Skeletal muscle cell (primary cell): ENCODE measurements around the gene SMAD2.

Experiments used
- DNase-seq: peaks from one replicate; pipeline ENCODE4 v3.0.0-alpha.2; 2010; ENCODE audit warnings: low read depth
- H3K4me3 ChIP-seq: 2 replicates; pipeline ENCODE4 v1.5.1; 2011; ENCODE audit warnings: low read depth, mild to moderate bottlenecking, control low read depth, low read length, moderate library complexity

Gene SMAD2

DNA sequence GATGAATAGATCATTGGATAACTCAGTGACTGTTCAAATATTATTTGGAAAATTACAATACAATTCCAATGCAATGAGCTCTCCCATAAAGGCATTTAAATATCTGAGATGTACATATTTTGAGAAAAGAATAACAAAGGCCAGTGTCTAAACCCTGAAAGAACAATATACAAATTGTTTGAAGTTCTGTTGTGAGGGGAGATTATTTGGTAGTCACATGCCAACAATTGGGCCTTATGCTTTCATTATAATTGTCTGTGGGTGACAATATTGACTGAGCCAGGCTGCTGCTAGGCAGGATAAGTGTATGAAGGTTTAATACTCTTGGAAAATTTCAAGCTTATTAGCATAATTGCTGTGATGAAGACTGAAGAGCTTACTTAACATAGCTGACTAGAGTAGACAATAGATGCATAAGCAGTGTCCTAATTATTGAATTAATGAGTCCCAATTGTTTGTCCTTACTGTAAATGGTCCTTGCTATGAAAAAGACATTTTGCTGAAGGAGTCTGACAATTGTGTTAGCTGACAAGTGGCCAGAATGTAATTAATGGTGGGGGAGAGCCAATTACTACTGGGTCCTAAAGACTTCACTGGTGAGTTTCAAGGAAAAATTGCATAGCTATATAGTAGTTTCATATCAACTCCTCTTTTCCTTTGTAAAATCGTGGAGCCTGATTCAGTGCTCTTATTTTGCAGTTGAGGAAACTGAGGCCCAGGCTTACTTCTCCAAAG is 5.0 kb upstream of the SMAD2 start:
- DNase-seq: no peak

DNA sequence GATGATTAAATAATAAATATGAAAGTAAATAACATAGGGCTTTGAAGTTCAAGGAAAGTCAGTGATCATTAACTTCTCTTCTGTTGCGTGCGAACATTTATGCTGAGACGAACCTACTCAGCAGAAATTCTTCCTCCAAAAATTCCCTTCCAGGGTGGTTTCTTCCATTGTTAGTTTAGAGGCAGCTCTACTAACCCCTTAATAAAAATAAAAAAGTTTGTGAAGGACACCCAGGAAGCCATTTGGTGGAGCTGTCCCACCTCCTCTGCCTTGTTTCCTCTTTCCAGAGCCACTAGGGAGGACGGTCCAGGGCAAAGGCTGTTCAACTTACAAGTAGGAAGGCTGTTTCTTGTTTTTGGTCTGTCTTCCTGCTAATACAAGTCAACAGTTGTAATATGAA is 2.1 kb upstream of the SMAD2 start:
- DNase-seq: no peak
- H3K4me3 ChIP-seq: no peak overlapping the region

More for the DNA sequence above, 5.0 kb upstream of the SMAD2 start:
- H3K4me3 ChIP-seq: no peak overlapping the region

DNA sequence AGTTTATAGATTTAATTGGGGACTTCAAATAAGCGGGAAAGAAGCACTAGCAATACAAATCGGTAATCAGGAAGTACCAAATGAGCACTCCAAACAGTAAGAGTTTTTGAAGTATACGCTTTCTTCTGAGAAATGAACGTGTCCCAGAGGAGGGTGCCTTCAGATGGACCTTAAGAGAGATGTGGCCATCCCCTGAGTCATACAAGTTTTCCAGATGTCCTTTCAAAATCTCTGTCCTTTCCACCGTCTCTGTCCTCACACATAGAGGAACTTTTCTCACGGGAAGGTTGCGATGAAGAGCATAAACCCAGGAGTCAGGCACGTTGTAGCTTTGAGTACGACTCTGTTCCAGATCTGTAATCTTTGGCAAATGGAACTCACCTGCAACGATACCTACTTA is 1.7 kb upstream of the SMAD2 start:
- H3K4me3 ChIP-seq: no peak overlapping the region
- no peak for DNase-seq

DNA sequence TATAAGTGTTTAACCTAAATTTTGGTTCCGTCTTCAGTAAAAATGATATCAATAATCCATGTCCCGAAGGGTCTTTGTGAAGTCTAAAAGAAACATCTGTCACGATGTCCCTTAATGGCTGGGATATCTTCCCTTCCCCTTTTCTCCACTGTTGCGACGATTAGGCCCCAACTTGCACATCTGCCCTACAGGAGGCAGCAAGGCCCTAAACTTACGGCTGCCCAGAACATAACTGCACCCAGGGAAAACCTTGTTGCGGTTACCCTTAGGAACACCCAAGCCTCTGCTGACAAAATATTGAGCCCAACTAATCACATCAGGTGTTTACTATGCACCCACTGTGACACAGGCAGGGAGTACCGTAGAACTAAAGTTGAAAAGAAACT is 1.3 kb upstream of the SMAD2 start:
- H3K4me3 ChIP-seq: peak overlapping the region; percentile 85
- DNase-seq: no peak

DNA sequence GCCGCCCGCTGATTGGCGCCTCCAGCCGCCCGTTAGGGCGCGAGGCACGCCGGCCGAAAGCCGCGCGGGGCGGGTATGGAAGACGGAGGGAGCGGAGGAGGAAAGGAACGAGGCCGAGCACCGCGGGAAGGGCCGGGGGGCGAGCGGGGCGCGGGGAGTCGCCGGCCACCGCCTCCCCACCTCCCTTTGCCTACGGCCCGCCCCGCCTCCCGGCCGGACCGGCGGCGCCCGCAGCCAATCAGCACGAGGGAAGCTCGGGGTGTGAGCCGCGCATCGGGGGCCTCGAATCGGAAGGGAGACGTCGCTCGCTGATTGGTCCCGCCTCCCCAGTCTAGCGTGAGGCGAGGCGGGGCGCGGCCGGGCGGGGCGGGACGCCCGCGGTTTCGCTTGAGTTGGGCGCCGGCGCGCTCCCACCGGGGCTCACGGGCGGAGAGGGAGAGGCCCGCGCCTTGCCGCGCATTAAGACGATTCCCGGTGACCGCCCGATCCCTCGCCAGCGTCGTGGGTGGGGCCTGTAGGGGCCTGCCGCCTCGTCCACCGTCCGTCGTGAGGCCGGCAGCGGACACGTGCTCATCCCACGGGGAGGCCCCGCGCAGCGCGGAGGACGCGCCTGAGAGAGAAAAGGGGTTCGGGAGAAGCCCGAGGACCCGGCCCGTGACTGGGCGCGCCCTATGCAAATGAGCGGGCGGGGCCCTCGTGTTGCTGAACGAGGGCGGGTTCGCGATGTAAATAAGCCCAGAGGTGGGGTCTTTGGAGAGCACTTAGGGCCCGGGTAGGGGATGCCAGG is 665 bp upstream of the SMAD2 start:
- H3K4me3 ChIP-seq: peak overlapping the region; percentile 85
- peak; percentile 90 for DNase-seq

DNA sequence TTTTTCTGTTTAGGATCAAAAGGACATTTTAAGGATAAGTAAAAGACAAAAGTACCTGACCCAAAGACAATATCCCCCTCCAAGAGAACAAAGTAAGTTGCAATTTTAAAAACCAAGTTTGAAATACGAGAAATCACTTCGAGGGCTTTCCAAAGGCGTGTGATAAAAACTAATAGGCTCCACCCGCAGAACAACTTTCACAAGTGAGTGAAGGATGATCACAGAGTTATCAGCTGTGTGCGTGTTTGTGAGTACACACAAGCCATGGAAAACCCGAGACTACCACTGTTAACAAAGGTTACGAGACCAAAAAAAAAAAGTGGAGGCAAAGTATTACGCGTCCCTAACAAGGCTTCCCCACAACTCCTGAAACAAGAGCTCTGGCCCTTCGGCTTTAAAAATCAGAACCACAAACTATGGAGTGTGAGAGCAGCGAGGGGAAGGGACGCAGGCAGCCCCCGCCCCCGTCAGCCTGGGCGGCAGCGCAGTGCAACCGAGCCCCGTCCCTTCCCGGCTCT is 719 bp downstream of the SMAD2 start:
- H3K4me3 ChIP-seq: peak overlapping the region; percentile 85
- DNase-seq: no peak

DNA sequence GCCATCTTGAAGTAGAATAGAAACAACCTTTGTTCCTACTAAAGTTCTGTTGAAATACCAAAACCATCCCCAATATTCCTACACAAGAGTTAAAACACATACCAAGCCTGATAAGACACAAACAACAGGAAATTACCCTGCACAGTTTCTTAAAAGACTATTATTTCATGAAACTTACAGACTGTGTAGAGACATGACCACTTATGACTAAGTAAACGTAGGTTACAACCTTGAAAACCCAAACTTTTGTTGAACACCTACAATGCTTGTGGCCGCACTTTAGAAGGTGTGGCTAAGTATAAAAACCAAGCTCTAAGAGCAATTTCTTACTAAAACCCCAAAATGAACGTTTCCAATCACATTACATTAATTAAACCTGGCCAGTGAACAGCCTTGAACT is 2.0 kb downstream of the SMAD2 start:
- H3K4me3 ChIP-seq: peak overlapping the region; percentile 85

DNA sequence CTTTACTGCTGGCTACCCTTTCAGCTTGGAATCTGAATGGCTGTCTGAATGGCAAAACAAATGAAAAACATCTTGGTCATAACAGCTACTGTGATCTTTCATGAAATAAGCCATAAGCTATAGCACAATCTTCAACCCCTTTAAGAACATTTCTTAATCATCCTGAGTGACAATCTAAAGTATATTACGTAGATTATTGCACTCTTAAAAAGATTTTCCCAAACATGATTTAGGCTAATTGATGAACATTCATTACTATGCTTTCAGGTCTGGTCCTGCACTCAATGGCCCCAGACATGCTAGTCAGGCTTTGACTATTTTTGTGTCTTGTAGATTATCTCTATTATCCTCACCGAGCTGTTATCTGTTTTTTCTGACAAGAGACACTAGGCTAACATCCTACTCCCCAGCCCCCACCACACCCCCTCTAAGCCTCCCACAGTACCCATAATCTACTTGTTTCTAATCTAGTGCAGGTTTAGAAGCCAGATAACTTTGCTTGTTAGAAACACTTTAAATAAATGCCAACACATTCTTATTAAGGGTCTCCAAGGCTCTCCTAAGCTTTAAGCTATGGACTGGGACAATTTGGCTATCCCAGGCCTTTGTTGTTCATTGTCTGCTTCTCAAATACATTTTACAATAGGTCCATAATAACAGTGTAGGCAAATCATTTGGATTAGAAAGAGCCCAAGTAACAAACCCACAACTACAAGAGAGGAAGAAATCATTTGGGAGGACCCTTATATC is 4.2 kb downstream of the SMAD2 start:
- no peak overlapping the region for H3K4me3 ChIP-seq
- no peak for DNase-seq

More for the DNA sequence above, 2.0 kb downstream of the SMAD2 start:
- no peak for DNase-seq

DNA sequence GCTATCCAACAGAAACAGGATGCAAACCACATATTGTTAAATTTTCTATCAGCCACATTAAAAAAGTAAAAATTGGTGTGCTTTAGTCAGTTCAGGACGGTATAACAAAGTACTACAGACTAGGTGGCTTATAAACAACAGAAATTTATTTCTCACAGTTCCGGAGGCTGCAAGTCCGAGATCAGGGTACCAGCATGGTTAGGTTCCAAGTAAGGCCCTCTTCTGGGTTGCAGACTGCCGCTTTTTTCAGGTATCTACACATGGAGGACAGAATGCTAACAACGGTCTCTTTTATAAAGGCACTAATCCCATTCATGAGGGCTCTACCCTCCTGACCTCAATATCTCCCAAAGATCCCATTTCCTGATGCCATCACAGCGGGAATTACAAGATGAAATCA is 10.5 kb downstream of the SMAD2 start:
- H3K4me3 ChIP-seq: no peak overlapping the region
- no peak for DNase-seq

DNA sequence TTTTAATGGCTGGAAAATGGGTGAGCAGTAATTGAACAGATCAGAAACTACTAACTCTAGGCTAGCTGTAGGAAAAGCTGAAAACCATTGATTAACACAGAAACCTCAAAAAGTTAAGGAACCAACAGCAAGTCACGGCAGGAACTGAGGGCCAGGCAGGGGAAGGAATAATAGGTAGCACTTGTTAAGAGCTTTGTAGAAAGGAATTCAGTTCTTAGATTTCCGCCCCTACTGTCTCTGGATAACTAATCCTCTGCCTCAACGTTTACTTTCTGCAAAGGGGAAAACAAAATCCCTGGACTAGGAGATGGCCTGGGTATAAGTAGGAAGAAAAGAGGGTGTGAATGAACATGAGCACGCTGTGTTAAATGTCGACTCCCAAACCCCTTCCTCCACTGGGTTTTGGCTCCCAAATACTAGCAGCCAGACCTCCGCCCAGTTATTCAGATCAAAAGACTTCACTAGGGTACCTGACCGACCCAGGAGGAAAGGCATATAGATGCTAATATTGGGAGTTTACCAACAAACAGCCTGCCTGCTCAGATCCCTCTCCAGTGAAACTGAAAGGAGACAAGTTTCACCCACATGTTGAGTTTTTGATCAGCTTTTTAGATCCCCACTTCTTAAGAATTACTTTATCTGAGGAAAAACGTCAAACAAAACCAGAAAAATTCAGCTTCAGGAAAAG is 12.4 kb downstream of the SMAD2 start:
- no peak overlapping the region for H3K4me3 ChIP-seq
- no peak for DNase-seq

DNA sequence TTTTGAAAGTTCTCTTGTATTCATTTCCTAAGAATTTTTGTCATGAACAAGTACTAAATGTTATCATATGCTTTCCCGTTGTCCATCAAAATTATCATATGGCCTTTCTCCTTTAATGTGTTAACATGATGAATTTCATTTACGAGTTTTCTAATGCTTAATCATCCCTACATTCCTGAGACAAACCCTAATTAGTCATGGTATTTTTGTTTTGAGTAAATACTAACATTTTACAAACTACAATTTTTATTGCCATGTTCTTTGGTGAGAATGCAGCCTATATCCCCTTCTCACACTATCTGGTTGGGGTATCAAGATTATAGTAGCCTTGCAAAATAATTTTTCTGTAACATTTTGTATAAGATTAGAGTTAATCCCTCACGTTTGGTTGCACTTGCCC is 14.5 kb downstream of the SMAD2 start:
- DNase-seq: no peak
- no peak overlapping the region for H3K4me3 ChIP-seq

DNA sequence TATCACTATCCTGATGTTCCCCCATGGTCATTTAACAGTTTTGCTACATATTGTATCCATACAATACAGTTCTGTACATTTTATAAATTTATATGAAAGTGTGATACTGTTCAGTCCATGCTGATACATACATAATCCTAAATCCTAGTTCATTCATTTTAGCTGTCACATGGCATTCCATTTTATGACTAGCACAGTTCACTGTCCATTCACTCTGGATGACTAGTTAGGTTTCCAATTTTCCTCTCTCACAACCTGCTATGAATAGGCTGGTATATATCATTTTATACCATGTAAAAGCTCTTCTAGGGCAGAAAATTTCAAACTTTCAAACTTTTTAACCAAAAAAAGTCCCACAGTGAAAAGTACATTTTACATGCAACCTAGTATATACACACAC is 15.2 kb downstream of the SMAD2 start:
- H3K4me3 ChIP-seq: no peak overlapping the region
- DNase-seq: no peak

DNA sequence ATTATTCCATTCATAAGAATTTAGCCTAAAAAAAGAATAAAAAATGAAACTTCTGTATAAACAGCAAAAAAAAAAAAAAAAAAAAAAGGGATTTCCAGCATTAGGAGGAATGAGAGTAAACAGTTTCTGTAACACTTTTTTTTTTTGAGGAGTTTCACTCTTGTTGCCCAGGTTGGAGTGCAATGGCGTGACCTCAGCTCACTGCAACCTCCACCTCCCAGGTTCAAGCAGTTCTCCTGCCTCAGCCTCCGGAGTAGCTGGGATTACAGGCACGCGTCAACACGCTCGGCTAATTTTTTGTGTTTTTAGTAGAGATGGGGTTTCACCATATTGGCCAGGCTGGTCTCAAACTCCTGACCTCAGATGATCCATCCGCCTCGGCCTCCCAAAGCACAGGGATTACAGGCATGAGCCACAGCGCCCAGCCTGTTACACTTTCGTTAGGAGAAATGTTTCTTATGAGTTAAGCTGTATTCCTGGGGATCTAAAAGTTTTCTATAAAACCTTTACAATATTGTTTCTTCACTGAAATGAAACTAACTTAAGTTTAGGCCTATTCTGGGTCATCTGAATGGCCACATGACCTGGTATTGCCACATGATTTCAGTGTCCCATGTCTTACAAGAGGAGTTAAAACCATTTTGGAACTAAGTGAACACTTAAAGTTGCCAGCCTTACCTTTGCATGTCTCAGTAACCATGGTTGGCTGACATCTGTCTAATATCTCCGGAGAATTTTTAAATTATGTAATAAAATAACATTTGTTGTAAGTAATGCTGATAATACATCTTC is 17.5 kb downstream of the SMAD2 start:
- H3K4me3 ChIP-seq: no peak overlapping the region
- no peak for DNase-seq

DNA sequence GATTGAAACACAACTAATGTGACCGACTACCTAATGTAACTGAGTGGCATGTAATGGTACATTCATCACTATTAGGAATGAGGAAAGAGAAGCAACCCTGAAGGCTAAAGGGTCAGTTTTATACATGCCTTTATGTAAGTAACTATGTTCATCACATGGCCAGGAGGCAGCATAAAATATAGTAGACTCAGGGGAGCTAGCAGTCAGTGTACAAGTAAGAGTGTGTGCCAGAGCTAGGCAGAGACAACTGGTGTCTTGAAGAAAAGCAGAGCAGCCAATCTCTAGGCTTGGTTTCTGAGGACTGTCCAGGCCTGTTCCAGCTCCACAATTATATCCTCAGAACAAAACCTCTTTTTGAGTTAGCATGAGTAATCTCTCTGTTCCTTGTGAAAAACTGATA is 18.1 kb downstream of the SMAD2 start:
- no peak overlapping the region for H3K4me3 ChIP-seq
- DNase-seq: no peak

DNA sequence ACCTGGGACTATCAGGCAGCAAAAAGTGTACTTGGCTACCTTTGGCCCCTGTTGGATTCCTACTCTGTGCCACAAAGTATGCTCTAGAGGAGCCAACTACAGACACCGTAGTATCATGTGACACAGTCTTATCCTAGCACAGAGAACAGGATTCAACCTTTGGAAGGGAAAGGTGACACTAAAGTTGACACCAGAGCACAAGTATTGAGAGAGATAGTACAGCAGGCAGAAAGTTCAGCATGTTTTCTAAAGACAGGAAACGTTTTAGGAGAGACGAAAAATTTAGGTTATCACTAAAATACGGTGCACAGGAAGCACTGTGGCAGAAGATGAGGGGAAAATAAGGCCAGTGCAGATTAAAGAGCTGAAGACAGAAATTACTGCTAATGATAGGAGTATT is 18.6 kb downstream of the SMAD2 start:
- H3K4me3 ChIP-seq: no peak overlapping the region
- no peak for DNase-seq

DNA sequence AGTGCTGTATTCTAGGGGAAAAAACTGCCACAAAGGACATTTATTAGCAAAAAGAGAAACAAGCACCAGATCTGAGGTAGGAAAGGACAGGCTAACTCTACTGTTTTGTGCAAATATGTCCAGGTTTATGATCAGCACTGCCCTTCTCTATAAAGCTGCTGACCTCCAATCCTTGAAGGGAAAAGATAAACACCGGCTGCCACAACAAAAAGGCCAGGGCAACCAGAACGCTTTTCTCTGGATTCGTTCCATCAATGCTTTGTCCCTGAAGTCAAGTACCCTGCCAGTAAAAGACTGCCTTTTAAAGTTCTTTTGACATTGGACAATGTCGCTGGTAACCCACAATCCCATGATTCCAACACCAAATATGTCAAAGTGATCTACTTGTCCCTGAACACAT is 21.0 kb downstream of the SMAD2 start:
- no peak for DNase-seq

DNA sequence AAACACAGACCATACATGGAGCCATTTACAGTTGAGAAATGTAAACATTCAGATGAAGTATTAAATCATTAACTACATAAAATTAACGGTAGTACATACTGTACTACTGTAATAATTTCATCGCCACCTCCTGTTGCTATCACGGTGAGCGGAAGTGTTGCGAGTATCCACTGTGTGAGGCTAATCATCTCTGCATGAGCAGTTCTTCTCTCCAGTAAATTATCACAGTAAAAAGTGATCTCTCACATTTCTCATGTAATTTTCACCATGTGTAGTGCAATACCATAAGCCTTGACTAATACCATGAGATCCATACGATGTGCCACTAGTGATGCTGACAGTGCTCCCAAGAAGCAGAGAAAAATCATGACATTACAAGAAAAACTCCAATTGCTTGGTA is 21.9 kb downstream of the SMAD2 start:
- DNase-seq: no peak
- no peak overlapping the region for H3K4me3 ChIP-seq

More for the DNA sequence above, 21.0 kb downstream of the SMAD2 start:
- no peak overlapping the region for H3K4me3 ChIP-seq

DNA sequence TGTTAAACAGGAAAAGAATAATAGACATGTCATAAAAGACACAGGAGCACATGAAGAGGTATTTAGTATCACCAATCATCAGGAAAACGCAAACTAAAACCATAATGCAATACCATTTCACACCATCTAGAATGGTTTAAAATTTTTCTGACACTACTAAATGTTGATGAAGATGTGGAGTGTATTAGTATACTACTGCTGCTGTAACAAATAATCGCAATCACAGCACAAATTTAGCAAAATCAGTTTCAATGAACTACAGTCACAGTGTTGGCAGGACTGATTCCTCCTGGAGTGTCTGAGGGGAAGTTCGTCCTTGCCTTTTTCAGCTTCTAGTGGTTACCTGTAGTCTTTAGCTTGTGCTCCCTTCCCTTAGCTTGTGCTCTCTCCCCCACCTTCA is 24.1 kb downstream of the SMAD2 start:
- DNase-seq: no peak
- no peak overlapping the region for H3K4me3 ChIP-seq

DNA sequence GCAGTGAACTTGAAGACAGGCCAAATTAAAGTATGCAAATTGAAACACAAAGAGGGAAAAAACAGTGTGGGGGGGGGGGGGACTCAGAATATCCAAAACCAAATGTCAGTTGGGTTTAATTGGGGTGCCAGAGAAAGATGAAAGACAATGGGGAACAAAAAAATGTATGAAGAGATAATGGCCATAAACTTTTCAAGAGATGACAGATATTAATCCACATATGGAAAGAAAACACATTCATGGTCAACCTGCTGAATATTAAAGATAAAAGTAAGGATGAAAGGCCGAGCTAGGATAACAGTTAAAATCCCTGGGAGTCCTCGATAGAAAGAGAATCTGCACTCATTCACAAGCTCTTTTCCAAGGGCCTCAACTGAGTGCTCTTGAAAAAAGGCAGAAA is 26.6 kb downstream of the SMAD2 start:
- DNase-seq: no peak

More for the DNA sequence above, 26.6 kb downstream of the SMAD2 start:
- no peak overlapping the region for H3K4me3 ChIP-seq
